ENCODE measurements around the gene LILRA1. TPM values are rescaled to one million over a fixed set of nuclear protein-coding genes. Genes with fewer than 3 reads are reported as not detected.

The LILRA1 gene
- total and polyA plus RNA-seq, 10 of the 15 experiments (the other 5 are each of a cell fraction or from before 2014, with no cell fraction given): 0.04 TPM; not detected in 9

- RAD21 ChIA-PET (ENCODE audit: unreplicated experiment): no interaction called here
- in situ Hi-C loops (cut with MboI): no loop called here
- no peak overlapping the region for H3K4me2 ChIP-seq (ENCODE audit: control insufficient read depth, insufficient read depth)
These were observed 14.8 kb downstream of the LILRA1 start for GRCh38 chr19:54608205-54608604.

GRCh38 chr19:54608792-54609191 is 15.4 kb downstream of the LILRA1 start:
- no peak overlapping the region for H3K4me3 ChIP-seq
- FAIRE-seq: no peak
- ATAC-seq: no peak
- ChIA-PET SMC1A (ENCODE audit: uncharacterized antibody, unreplicated experiment) (no interaction called here), RAD21 (ENCODE audit: unreplicated experiment) (no interaction called here), POLR2A (interaction anchor here (3.4 kb wide), 1 partner anchor 8 kb away, joined by 14 read pairs; no protein-coding TSS in a partner anchor), CTCF (no interaction called here)
- H3K4me2 ChIP-seq (ENCODE audit: control insufficient read depth, insufficient read depth): no peak overlapping the region
- BruUV-seq (replicated peaks): no TSS peak
- H4K20me1 ChIP-seq (ENCODE audit: control insufficient read depth, insufficient read depth): no peaks in the 10 kb centered on the region
- no peaks in the 10 kb centered on the region for H3K27me3 ChIP-seq (replicated peaks in 1 of 2; ENCODE audit: control insufficient read depth in 2 of 2, insufficient read depth in 2 of 2, low read length in 1 of 2)
- peaks cover 33% of the 10 kb centered on the region for H3K4me1 ChIP-seq (ENCODE audit: control insufficient read depth, insufficient read depth, low read length)
- H3K9me3 ChIP-seq (replicated peaks; ENCODE audit: control insufficient read depth, insufficient read depth, low read length): peaks cover 15% of the 10 kb centered on the region
- H3K9ac ChIP-seq (ENCODE audit: control insufficient read depth, insufficient read depth, low read length): no peak overlapping the region
- no peaks in the 10 kb centered on the region; the same call in 1 of the 2 replicates for H3K79me2 ChIP-seq (ENCODE audit: control insufficient read depth, insufficient read depth, low read length)
- no peak overlapping the region for H2AFZ ChIP-seq (ENCODE audit: control insufficient read depth, low read depth, low read length)
- no peak overlapping the region for H3K27ac ChIP-seq (ENCODE audit: control insufficient read depth, insufficient read depth)
- 85% methylated on average over 15 of the region's 15 CpGs for WGBS (ENCODE audit: insufficient coverage, insufficient replicate concordance, low lambda C conversion rate, missing lambda C conversion rate)
- DNase-seq (ENCODE audit: low read depth, low spot score): no peak
- H3K36me3 ChIP-seq (ENCODE audit: control insufficient read depth in 2 of 2, insufficient read depth in 2 of 2, low read length in 1 of 2): no peaks in the 10 kb centered on the region
- in situ Hi-C loops (cut with MboI): no loop called here
- intact Hi-C loops (cut with micrococcal nuclease; ENCODE audit: unreplicated experiment): loop anchor here (5.0 kb wide), 1 partner anchor 41 kb away; no protein-coding TSS in a partner anchor
- TF ChIP-seq EGR1 (IDR thresholded peaks at IDR 0.05; ENCODE audit: borderline replicate concordance in 1 of 2, low read depth in 2 of 2, low read length in 2 of 2): no peak
- no peak for TF ChIP-seq PBX3 (IDR thresholded peaks at IDR 0.05; ENCODE audit: insufficient replicate concordance, low read depth, low read length)
- TF ChIP-seq TAF1 (IDR thresholded peaks at IDR 0.05; ENCODE audit: borderline replicate concordance, low read depth, low read length): no peak
- no peak for TF ChIP-seq REST (IDR thresholded peaks at IDR 0.05; ENCODE audit: low read depth, low read length)

More at GRCh38 chr19:54608205-54608604, 14.8 kb downstream of the LILRA1 start:
- H2AFZ ChIP-seq (ENCODE audit: control insufficient read depth, low read depth, low read length): no peak overlapping the region
- WGBS (ENCODE audit: insufficient coverage, insufficient replicate concordance, low lambda C conversion rate, missing lambda C conversion rate): 85% methylated on average over 7 of the region's 7 CpGs
- ChIA-PET SMC1A (ENCODE audit: uncharacterized antibody, unreplicated experiment) (interaction anchor here (4.2 kb wide), 1 partner anchor 11 kb away, joined by 20 read pairs; no protein-coding TSS in a partner anchor), POLR2A (interaction anchor here (0.8 to 3.4 kb wide), 2 partner anchors 9 to 12 kb away, joined by 3 to 14 read pairs; no protein-coding TSS in a partner anchor), CTCF (no interaction called here)
- H3K4me3 ChIP-seq: no peak overlapping the region
- peak overlapping the region; percentile 84 for H3K27ac ChIP-seq (ENCODE audit: control insufficient read depth, insufficient read depth)
- H4K20me1 ChIP-seq (ENCODE audit: control insufficient read depth, insufficient read depth): no peaks in the 10 kb centered on the region
- peaks cover 33% of the 10 kb centered on the region for H3K4me1 ChIP-seq (ENCODE audit: control insufficient read depth, insufficient read depth, low read length)
- H3K79me2 ChIP-seq (ENCODE audit: control insufficient read depth, insufficient read depth, low read length): no peaks in the 10 kb centered on the region; the same call in 1 of the 2 replicates
- no peak for DNase-seq (ENCODE audit: low read depth, low spot score)
- no peak overlapping the region for H3K9ac ChIP-seq (ENCODE audit: control insufficient read depth, insufficient read depth, low read length)
- no peaks in the 10 kb centered on the region for H3K27me3 ChIP-seq (replicated peaks in 1 of 2; ENCODE audit: control insufficient read depth in 2 of 2, insufficient read depth in 2 of 2, low read length in 1 of 2)
- TF ChIP-seq CREB1 (IDR thresholded peaks at IDR 0.05; ENCODE audit: low read depth) (no peak), WRNIP1 (IDR thresholded peaks at IDR 0.05; ENCODE audit: borderline replicate concordance, low read depth, low read length) (no peak), BRCA1 (IDR thresholded peaks at IDR 0.05; ENCODE audit: low read depth, low read length) (no peak), PAX5 (IDR thresholded peaks at IDR 0.05; ENCODE audit: borderline replicate concordance, low read depth, low read length) (no peak), MAX (IDR thresholded peaks at IDR 0.05; ENCODE audit: low read depth, low read length) (no peak), KDM1A (IDR thresholded peaks at IDR 0.05; ENCODE audit: borderline replicate concordance) (no peak)
- peaks cover 15% of the 10 kb centered on the region for H3K9me3 ChIP-seq (replicated peaks; ENCODE audit: control insufficient read depth, insufficient read depth, low read length)
- FAIRE-seq: no peak
- ATAC-seq: no peak
- no peaks in the 10 kb centered on the region for H3K36me3 ChIP-seq (ENCODE audit: control insufficient read depth in 2 of 2, insufficient read depth in 2 of 2, low read length in 1 of 2)
- intact Hi-C loops (cut with micrococcal nuclease; ENCODE audit: unreplicated experiment): loop anchor here (5.0 kb wide), 1 partner anchor 41 kb away; no protein-coding TSS in a partner anchor
- no TSS peak for BruUV-seq (replicated peaks)

Data from GM12878 (cell line).